Subcutaneous adipose tissue (tissue), 4 donors: Measurements from ENCODE around the gene ANTXRL. TPM values are rescaled to one million over a fixed set of nuclear protein-coding genes. Genes with fewer than 3 reads are reported as not detected.

Experiments used
- total RNA-seq, 4 donors: library from RNA; depleted of rRNA; stranded (reverse); fragments of >200 nt; gene quantifications; one replicate each; pipeline ENCODE4 v1.1.0, GENCODE V29; 2016
- TF ChIP-seq, protein P1 (sequence below): fragments of 450-650 bp; IDR thresholded peaks from one replicate; pipeline ENCODE4 v1.5.1; 2016; ENCODE audit warnings: low read depth, mild to moderate bottlenecking, control low read depth, antibody characterized with exemption, moderate library complexity

Gene ANTXRL
- total RNA-seq, 4 donors from 2014 or later: not detected

DNA sequence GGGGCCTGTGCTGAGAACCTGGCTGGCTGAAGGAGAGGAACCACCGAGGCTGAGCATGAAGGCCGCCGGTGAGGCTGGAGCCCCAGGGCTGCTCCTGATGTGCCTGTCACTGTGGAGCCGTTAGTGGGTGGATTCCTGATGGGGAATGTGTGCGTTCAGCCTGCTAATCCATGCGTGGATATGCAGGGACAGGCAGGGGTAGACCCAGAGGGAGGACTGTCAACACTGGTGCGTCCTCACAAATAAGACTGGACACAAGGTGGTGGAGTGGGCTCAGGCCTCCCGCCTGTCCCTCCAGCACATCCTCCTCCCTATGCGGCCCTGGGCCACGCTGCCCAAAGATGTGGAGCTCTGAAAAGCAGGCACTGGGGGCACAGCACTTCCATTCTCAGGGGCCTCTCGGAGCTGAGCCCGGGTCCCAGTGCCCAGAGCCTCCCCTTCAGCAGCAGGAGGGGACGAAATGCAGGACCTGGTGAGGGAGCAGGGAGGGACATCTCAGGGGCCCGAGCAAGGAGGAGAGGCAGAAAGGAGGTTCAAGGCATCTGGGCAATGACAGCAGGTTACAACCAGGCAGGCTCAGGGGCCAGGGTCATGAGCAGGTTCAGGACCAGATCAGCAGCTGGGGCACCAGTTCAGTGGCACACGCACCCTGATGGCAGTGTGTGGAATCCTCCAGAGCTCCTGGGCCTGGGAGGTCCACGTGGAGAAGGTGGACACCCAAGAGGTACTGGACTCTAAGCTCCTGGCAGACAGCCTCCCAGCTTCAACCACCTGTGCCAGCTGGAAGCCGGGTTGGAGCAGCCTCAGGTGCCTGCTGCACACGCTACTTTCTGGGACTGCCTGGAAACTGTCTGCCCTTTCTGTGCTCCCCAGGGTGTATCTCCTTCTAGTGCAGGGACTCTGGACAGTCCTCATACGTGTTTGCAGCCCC lies 33.5 kb upstream of the ANTXRL start:
- TF ChIP-seq, protein P1, sequence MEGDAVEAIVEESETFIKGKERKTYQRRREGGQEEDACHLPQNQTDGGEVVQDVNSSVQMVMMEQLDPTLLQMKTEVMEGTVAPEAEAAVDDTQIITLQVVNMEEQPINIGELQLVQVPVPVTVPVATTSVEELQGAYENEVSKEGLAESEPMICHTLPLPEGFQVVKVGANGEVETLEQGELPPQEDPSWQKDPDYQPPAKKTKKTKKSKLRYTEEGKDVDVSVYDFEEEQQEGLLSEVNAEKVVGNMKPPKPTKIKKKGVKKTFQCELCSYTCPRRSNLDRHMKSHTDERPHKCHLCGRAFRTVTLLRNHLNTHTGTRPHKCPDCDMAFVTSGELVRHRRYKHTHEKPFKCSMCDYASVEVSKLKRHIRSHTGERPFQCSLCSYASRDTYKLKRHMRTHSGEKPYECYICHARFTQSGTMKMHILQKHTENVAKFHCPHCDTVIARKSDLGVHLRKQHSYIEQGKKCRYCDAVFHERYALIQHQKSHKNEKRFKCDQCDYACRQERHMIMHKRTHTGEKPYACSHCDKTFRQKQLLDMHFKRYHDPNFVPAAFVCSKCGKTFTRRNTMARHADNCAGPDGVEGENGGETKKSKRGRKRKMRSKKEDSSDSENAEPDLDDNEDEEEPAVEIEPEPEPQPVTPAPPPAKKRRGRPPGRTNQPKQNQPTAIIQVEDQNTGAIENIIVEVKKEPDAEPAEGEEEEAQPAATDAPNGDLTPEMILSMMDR: no peak

DNA sequence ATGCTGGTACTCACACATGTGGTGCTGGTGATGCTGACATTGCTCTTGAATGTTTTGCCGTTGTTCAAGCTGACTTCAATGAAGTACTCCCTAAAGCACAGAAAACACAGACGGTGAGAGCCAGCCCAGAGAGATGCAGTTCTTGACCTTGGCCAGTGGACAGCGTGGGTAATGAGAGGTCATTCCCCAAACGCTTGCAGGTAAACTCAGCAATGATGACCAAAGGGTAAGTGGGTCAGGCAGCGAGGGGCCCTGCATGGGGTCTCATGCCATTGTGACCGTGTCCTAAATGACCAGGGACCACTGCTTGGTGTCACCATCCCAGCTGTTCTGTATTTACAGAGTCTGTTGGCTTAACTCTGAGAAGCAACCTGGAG lies 32.8 kb upstream of the ANTXRL start:
- TF ChIP-seq, protein P1: no peak

DNA sequence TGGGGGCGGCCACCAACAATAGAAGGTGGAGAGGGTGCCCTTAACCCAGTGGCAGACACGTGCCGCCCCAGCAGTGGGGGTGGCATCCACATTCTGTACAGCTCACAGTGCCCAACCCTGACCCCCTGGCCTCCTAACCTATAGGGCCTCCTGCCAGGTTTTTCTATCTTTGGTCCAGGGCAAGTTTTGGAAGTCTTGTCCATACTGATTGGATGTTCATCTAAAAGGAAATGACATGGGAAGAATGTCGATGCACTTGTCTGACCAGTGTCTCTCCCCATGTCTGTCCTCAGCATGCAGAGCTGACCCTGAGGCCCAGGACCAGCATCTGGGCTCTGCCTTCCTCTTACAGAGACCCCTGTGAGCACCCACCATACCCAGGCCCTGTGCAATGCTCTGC lies 32.3 kb upstream of the ANTXRL start:
- TF ChIP-seq, protein P1: no peak

DNA sequence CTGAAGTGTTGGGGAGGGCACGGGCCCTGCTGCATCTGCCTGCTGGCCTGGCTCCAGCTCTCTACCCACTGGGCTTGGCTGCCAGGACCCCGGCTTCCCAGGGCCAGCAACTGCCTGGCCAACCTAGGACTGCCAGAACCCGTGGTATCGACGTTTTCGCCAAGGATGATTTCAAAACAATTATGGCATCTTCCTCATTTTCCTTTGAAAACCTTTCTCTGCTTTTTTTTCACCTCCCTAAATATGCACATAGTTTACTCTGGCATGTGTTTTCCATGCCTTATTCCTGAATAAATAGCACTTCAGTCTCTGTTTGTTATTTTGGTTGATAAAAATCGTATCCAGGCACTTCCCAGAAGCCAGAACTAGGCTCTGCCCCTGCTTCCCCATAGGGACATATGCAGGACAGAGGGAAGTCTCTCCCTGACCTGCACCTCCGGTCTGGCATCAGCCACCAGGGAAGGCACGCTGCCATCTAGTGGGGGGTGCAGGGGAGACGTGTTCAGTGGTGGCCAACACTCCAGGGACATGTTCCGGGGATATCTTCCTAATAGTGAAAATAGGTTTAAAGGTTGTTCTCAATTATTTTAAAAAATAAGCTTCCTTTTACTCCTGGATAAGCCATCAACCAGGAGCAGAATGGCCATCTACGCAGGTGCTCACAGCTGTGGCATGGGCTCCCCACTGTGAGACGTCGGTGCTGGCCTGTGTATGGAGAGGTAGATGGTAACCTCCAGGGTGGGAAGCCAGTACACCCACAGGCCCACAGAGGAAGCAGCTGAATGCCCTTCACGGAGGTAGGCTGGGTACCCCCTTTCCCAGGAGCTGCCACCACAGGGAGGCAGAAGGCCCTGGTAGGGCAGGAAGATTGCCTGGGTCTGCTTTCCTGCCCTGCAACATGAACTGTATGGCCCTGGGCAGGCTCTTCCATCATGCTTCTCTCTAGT lies 30.7 kb upstream of the ANTXRL start:
- TF ChIP-seq, protein P1: no peak

DNA sequence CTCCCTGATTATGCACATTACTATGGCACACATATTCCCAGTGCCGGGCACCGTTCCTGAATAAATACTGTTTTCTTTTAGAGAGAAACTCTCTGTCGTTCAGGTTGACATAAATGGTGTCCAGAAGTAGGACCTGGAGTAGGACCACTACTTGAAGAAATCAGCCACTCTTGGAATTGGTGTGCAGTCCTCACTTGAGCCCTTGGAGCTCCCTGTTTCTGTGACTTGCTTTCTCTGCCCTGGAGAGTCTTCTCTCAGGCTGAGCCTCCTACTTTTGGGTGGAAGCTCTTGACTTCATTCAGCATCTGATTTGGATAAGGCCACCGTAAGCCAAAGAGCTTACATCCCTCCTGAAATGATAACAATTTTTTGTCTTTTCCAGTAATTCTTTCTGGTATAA lies 29.7 kb upstream of the ANTXRL start:
- TF ChIP-seq, protein P1: no peak

DNA sequence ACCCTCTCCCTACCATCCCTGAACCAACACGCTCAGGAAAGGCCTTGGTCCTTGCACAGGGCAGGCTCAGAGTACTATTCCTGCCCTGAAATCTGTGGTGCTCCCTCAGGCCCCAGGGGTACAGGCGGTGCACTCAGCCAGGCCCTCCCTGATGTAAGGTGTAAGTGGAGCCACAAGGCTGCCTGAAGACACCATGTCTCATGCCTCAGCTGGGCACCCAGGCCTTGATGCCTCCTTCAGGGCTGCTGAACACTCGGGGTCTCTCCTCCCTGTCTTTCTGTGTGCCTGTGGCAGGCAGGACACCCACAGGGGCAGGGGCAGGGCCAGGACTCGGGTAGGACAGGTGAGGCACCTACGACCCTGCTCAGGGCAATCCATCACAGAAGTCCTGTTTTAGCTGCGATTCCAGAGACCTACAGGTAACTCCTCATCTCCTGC lies 22.9 kb upstream of the ANTXRL start:
- TF ChIP-seq, protein P1: no peak

DNA sequence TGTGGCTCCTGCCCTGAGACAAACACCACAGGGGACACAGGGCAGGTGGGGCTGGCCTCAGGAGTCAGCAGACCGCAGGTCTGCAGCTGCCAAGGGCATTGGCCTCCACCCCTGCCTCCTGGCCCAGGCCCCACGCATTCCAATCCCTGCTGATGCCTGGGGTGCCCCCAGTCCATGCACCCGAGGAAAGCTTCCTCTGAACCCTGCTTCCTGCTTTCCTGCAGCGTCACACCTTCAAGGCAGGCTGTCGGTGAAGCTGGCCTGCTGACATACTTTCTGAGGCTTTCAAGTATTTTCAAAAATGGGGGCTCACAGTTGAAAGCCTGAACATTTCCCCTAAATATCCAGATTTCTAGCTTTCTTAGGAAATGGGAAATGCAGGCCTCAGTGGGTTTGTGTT lies 22.5 kb upstream of the ANTXRL start:
- TF ChIP-seq, protein P1: no peak
